HG03103 (cell line): Measurements from ENCODE around the gene DIAPH1.

ENCODE experiments used
- ATAC-seq: cut with Tn5 transposase; IDR thresholded peaks from one replicate; pipeline ENCODE4 v1.9.1; 2021; ENCODE audit warnings: low read depth; ENCODE audit not compliant: unreplicated experiment

Gene DIAPH1

GRCh38 chr5:141485321-141486055 lies 133.3 kb downstream of the DIAPH1 start:
- no peak for ATAC-seq

DNA sequence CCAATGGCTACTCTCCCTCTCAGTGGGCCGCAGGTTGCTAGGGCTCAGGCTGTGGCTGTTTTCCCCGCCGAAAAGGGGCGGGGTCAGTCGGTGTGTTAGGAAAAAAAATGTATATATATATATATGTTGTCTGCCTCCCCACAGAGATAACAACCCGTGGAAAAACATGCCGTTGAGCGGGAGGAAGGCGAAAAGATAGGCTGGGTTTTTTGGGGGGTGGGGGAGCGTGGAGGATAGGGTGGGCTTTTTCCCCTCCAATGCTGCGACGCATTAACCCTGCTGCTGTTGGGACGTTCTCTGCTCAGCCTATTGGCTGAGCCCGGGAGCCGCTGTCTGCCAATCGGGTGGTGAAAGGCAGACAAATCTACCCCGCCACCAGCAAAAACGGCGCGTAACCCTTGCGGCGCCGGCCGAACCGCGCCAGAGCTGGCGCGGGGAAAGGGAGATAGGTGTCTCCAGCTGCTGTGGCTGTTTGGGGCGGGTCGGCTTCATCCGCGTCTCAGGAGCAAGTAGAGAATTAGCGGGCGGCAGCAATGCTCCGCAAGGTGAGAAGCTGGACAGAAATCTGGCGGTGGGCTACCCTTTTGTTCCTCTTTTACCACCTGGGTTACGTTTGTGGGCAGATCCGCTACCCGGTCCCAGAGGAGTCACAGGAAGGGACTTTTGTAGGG lies 134.0 kb downstream of the DIAPH1 start, which contains the start of gene PCDHGC4:
TSS of gene PCDHGC4 (plus strand) at position 390 of the 671 bp plus-strand sequence. CDS start at position 534, 144 bp downstream.
- ATAC-seq: no peak

DNA sequence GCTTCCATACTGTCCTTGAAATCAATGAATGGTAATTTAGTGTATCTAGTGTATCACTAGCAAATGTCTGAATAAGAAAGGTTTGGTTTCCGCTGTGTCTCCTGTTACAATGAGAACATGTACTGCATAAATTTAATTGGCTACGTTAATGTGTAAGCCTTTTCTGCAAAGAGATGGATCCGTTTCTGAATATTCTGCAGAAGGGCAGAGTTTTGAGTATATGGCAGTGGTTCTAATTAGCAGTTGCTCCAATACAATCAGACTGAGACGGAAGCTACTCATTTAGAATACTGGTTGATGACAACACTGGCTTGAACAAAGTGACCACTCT lies 134.5 kb downstream of the DIAPH1 start:
- ATAC-seq: no peak

- ATAC-seq: no peak
Measured at GRCh38 chr5:141483902-141484301, 134.9 kb downstream of the DIAPH1 start.

DNA sequence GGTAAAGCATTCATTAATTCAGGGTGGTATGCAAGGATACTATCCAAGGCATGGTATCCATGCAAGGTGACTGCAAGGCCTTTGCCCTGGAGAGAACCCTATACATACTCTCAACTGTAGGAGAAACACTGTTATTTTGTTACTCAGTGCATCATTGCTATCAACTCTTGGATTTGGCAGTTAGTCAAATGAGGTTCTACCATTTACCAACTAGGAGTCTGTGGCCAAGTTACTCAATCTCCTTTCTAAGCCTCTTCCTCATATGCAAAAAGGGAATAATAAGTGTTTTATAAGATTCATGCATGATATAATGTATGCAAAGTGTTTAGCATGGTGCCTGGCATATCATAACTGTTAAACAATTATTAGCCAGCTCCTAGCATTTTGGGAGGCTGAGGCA lies 139.0 kb downstream of the DIAPH1 start:
- no peak for ATAC-seq

GRCh38 chr5:141478321-141478945 lies 140.4 kb downstream of the DIAPH1 start:
- no peak for ATAC-seq

DNA sequence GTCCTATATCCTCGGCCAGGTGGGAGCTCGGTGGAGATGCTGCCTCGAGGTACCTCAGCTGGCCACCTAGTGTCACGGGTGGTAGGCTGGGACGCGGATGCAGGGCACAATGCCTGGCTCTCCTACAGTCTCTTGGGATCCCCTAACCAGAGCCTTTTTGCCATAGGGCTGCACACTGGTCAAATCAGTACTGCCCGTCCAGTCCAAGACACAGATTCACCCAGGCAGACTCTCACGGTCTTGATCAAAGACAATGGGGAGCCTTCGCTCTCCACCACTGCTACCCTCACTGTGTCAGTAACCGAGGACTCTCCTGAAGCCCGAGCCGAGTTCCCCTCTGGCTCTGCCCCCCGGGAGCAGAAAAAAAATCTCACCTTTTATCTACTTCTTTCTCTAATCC lies 141.0 kb downstream of the DIAPH1 start:
- no peak for ATAC-seq

DNA sequence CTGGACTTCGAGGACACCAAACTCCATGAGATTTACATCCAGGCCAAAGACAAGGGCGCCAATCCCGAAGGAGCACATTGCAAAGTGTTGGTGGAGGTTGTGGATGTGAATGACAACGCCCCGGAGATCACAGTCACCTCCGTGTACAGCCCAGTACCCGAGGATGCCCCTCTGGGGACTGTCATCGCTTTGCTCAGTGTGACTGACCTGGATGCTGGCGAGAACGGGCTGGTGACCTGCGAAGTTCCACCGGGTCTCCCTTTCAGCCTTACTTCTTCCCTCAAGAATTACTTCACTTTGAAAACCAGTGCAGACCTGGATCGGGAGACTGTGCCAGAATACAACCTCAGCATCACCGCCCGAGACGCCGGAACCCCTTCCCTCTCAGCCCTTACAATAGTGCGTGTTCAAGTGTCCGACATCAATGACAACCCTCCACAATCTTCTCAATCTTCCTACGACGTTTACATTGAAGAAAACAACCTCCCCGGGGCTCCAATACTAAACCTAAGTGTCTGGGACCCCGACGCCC lies 141.7 kb downstream of the DIAPH1 start:
- ATAC-seq: no peak

DNA sequence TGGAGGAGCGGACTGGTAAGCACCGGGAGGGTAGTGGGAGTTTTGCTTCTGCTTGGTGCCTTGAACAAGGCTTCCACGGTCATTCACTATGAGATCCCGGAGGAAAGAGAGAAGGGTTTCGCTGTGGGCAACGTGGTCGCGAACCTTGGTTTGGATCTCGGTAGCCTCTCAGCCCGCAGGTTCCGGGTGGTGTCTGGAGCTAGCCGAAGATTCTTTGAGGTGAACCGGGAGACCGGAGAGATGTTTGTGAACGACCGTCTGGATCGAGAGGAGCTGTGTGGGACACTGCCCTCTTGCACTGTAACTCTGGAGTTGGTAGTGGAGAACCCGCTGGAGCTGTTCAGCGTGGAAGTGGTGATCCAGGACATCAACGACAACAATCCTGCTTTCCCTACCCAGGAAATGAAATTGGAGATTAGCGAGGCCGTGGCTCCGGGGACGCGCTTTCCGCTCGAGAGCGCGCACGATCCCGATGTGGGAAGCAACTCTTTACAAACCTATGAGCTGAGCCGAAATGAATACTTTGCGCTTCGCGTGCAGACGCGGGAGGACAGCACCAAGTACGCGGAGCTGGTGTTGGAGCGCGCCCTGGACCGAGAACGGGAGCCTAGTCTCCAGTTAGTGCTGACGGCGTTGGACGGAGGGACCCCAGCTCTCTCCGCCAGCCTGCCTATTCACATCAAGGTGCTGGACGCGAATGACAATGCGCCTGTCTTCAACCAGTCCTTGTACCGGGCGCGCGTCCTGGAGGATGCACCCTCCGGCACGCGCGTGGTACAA lies 142.5 kb downstream of the DIAPH1 start:
- ATAC-seq: peak; percentile 2

DNA sequence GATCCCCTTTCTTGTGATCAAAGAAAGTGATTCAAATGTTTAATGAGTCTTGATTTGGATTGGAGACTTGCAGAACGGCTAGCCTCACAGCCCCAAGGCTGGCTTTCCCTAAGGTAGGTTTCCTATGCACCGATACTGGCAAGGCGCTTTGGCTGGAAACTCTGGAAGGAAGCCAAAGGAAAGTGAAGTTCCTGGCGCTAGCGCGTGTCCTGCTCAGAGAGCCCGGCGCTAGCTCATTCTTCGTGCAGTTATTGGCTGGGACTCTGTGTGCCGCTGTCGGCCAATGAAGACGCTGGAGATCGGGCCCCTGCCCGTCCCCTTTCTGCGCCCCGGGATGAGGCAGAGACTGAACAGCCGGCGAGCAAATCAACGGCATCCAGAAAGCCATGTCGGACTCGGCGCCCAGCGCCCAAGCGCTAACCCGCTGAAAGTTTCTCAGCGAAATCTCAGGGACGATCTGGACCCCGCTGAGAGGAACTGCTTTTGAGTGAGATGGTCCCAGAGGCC lies 143.1 kb downstream of the DIAPH1 start, which contains the start of gene PCDHGC3:
TSS of gene PCDHGC3 (plus strand) at position 342 of the 507 bp plus-strand sequence. CDS start at position 493, 151 bp downstream.
- peak; percentile 97 for ATAC-seq

DNA sequence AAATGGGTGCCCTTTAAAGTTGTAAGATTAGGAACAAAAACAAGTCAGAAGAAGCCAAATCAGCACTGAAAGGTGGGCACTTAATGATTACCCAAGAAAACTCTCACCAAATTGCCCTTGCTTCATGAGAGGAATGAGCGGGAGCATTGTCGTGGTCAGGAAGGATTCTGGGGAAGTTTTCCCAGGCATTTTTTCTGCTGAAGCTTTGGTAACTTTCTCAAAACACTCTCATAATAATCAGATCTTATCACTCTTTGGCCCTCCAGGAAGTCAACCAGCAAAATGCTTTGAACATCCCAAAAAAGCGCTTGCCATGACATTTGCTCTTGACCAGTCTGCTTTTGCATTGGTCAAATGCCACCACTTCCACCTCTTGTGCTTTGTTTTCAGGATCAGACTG lies 153.4 kb downstream of the DIAPH1 start:
- ATAC-seq: no peak
